GF-D8 (cell line): ENCODE measurements around the gene FBH1.

Source experiments
- DNase-seq: peaks from one replicate; lab custom pipeline; 2025; lab: John Stamatoyannopoulos, UW

Gene FBH1

GRCh38 chr10:5981529-5981928 is 91.5 kb downstream of the FBH1 start:
- DNase-seq: no peak

- DNase-seq: no peak
Measured at GRCh38 chr10:5983774-5984173, 93.7 kb downstream of the FBH1 start.

- DNase-seq: no peak
Measured at GRCh38 chr10:5985029-5985428, 95.0 kb downstream of the FBH1 start.
